ENCODE data around the gene P2RY2. TPM values are rescaled to one million over a fixed set of nuclear protein-coding genes. Genes with fewer than 3 reads are reported as not detected.

P2RY2 gene
- total RNA-seq, 1 experiment from 2014 or later: 1.2 TPM

DNA sequence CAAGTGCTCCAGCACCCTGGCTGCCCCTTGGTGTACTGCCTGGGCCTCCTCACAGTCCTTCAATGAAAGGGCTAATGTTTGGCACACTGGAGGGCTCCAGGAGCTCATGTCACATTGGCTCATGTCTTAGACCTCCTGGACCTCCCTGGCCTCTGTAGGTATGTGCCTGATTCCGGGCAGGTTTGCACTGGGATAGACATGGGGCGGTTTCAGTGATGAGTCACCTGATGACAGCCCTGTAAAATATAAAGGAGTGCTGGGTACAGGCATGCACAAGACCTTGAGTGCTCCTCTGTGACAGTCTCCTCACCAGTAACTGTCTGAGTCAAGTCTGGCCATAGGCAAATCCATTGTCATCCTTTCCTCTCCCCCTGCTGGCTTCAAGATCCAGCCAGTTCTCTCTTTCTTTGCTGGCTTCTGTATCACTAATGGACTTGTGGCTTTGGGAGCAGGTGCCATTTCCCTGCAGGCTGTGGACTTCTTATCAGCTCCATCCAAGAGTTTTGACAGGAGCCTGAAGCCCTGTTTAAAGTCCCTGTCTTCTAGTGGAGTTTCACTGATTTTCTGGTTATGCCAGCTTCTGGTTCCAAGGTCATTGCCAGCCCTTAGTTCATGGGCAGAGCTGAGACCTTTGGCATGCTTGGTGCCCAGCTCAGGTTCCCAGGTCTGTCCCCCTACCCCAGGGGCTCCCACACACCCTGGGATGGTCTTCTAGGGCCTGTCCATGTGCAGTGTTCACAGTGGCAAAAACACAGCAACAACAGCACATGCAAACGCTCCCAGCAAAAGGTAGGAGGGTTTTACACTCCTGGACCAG is 22.7 kb upstream of the P2RY2 start (continued):
- TF ChIP-seq, protein P1, sequence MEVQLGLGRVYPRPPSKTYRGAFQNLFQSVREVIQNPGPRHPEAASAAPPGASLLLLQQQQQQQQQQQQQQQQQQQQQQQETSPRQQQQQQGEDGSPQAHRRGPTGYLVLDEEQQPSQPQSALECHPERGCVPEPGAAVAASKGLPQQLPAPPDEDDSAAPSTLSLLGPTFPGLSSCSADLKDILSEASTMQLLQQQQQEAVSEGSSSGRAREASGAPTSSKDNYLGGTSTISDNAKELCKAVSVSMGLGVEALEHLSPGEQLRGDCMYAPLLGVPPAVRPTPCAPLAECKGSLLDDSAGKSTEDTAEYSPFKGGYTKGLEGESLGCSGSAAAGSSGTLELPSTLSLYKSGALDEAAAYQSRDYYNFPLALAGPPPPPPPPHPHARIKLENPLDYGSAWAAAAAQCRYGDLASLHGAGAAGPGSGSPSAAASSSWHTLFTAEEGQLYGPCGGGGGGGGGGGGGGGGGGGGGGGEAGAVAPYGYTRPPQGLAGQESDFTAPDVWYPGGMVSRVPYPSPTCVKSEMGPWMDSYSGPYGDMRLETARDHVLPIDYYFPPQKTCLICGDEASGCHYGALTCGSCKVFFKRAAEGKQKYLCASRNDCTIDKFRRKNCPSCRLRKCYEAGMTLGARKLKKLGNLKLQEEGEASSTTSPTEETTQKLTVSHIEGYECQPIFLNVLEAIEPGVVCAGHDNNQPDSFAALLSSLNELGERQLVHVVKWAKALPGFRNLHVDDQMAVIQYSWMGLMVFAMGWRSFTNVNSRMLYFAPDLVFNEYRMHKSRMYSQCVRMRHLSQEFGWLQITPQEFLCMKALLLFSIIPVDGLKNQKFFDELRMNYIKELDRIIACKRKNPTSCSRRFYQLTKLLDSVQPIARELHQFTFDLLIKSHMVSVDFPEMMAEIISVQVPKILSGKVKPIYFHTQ (CRISPR knock-in tag; IDR thresholded peaks at IDR 0.05): no peak
- TF ChIP-seq CREM (CRISPR knock-in tag; IDR thresholded peaks at IDR 0.05): no peak
- TF ChIP-seq, protein P2, sequence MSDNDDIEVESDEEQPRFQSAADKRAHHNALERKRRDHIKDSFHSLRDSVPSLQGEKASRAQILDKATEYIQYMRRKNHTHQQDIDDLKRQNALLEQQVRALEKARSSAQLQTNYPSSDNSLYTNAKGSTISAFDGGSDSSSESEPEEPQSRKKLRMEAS (CRISPR knock-in tag; IDR thresholded peaks at IDR 0.05): no peak
- no peak for TF ChIP-seq CBFB (CRISPR knock-in tag; IDR thresholded peaks at IDR 0.05; ENCODE audit: low read depth)

DNA sequence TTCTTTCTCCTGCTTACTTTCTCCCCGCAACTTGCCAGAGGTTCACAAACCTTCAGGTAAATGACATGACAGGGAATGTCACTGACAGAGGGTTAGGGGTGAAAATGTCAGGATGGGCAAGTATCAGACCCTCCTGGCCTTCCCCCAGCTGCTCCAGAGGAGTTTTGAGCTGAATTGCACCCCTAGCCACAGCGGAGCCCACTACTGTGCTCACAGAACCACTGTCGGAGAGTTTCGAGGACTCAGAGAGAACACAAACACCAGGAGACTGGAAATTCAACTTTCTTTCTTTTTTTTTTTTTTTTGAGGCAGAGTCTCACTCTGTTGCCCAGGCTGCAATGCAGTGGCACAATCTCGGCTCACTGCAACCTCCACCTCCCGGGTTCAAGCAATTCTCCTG is 21.5 kb upstream of the P2RY2 start:
- H3K36me3 Mint-ChIP-seq: no peaks in the 10 kb centered on the region
- ChIA-PET CTCF (no interaction called here), POLR2A (no interaction called here)
- H3K27me3 Mint-ChIP-seq (ENCODE audit: low read depth): peaks cover 2% of the 10 kb centered on the region
- DNase-seq (ENCODE audit: low spot score) (peak; percentile 3), ATAC-seq (no peak)
- no peaks in the 10 kb centered on the region for H3K9me3 Mint-ChIP-seq
- H3K4me1 Mint-ChIP-seq: peaks cover 27% of the 10 kb centered on the region
- peak overlapping the region; percentile 33; the same call in 1 of the 2 replicates for H3K27ac Mint-ChIP-seq
- TF ChIP-seq NFYB (CRISPR knock-in tag; conservative IDR thresholded peaks at IDR 0.05; ENCODE audit: low read depth) (no peak), RORB (CRISPR knock-in tag; IDR thresholded peaks at IDR 0.05) (no peak), ZNF416 (CRISPR knock-in tag; IDR thresholded peaks at IDR 0.05) (no peak), FOXP1 (CRISPR knock-in tag; IDR thresholded peaks at IDR 0.05; ENCODE audit: borderline replicate concordance) (no peak), PRRX2 (CRISPR knock-in tag; IDR thresholded peaks at IDR 0.05) (no peak), ZNF138 (CRISPR knock-in tag; conservative IDR thresholded peaks at IDR 0.05) (no peak)
- TF ChIP-seq, protein P3, sequence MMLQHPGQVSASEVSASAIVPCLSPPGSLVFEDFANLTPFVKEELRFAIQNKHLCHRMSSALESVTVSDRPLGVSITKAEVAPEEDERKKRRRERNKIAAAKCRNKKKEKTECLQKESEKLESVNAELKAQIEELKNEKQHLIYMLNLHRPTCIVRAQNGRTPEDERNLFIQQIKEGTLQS (CRISPR knock-in tag; conservative IDR thresholded peaks at IDR 0.05): no peak
- TF ChIP-seq, protein P4, sequence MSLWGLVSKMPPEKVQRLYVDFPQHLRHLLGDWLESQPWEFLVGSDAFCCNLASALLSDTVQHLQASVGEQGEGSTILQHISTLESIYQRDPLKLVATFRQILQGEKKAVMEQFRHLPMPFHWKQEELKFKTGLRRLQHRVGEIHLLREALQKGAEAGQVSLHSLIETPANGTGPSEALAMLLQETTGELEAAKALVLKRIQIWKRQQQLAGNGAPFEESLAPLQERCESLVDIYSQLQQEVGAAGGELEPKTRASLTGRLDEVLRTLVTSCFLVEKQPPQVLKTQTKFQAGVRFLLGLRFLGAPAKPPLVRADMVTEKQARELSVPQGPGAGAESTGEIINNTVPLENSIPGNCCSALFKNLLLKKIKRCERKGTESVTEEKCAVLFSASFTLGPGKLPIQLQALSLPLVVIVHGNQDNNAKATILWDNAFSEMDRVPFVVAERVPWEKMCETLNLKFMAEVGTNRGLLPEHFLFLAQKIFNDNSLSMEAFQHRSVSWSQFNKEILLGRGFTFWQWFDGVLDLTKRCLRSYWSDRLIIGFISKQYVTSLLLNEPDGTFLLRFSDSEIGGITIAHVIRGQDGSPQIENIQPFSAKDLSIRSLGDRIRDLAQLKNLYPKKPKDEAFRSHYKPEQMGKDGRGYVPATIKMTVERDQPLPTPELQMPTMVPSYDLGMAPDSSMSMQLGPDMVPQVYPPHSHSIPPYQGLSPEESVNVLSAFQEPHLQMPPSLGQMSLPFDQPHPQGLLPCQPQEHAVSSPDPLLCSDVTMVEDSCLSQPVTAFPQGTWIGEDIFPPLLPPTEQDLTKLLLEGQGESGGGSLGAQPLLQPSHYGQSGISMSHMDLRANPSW (CRISPR knock-in tag; conservative IDR thresholded peaks at IDR 0.05; ENCODE audit: low read depth): no peak
- H3K4me3 Mint-ChIP-seq: no peak overlapping the region

DNA sequence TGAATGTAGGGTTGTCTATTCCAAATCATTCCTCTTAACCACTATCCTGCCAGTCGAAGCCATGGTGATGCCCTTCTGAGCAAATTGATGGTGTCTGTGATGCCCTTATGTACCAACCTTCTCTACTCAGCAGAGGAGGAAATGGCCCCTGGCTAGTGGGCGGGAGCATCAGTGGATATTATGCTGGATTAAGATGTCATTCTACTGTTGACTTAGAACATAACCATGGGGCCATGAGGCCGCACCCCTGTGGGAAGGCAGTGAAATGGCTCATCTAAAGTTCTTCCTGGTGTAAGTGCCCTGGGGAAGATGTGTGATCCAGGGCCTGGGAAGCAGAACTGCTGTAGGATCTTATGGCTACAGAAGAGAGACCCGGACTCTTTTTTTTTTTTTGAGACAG is 20.7 kb upstream of the P2RY2 start:
- Mint-ChIP-seq H3K27ac (no peak overlapping the region), H3K36me3 (no peaks in the 10 kb centered on the region), H3K27me3 (ENCODE audit: low read depth) (peaks cover 2% of the 10 kb centered on the region), H3K4me3 (no peak overlapping the region), H3K4me1 (peaks cover 27% of the 10 kb centered on the region), H3K9me3 (no peaks in the 10 kb centered on the region)
- ChIA-PET CTCF (no interaction called here), POLR2A (no interaction called here)
- ATAC-seq: no peak
- DNase-seq (ENCODE audit: low spot score): peak; percentile 1
- TF ChIP-seq JUN (CRISPR knock-in tag; IDR thresholded peaks at IDR 0.05) (no peak), ZNF219 (CRISPR knock-in tag; IDR thresholded peaks at IDR 0.05; ENCODE audit: borderline replicate concordance) (no peak), IRF2 (CRISPR knock-in tag; IDR thresholded peaks at IDR 0.05; ENCODE audit: borderline replicate concordance, low read depth) (no peak), FOXK1 (CRISPR knock-in tag; IDR thresholded peaks at IDR 0.05) (no peak), CREM (CRISPR knock-in tag; IDR thresholded peaks at IDR 0.05) (no peak)
- TF ChIP-seq, protein P5, sequence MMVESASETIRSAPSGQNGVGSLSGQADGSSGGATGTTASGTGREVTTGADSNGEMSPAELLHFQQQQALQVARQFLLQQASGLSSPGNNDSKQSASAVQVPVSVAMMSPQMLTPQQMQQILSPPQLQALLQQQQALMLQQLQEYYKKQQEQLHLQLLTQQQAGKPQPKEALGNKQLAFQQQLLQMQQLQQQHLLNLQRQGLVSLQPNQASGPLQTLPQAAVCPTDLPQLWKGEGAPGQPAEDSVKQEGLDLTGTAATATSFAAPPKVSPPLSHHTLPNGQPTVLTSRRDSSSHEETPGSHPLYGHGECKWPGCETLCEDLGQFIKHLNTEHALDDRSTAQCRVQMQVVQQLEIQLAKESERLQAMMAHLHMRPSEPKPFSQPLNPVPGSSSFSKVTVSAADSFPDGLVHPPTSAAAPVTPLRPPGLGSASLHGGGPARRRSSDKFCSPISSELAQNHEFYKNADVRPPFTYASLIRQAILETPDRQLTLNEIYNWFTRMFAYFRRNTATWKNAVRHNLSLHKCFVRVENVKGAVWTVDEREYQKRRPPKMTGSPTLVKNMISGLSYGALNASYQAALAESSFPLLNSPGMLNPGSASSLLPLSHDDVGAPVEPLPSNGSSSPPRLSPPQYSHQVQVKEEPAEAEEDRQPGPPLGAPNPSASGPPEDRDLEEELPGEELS (CRISPR knock-in tag; IDR thresholded peaks at IDR 0.05): no peak
- TF ChIP-seq, protein P3 (CRISPR knock-in tag; conservative IDR thresholded peaks at IDR 0.05): no peak
- TF ChIP-seq, protein P6, sequence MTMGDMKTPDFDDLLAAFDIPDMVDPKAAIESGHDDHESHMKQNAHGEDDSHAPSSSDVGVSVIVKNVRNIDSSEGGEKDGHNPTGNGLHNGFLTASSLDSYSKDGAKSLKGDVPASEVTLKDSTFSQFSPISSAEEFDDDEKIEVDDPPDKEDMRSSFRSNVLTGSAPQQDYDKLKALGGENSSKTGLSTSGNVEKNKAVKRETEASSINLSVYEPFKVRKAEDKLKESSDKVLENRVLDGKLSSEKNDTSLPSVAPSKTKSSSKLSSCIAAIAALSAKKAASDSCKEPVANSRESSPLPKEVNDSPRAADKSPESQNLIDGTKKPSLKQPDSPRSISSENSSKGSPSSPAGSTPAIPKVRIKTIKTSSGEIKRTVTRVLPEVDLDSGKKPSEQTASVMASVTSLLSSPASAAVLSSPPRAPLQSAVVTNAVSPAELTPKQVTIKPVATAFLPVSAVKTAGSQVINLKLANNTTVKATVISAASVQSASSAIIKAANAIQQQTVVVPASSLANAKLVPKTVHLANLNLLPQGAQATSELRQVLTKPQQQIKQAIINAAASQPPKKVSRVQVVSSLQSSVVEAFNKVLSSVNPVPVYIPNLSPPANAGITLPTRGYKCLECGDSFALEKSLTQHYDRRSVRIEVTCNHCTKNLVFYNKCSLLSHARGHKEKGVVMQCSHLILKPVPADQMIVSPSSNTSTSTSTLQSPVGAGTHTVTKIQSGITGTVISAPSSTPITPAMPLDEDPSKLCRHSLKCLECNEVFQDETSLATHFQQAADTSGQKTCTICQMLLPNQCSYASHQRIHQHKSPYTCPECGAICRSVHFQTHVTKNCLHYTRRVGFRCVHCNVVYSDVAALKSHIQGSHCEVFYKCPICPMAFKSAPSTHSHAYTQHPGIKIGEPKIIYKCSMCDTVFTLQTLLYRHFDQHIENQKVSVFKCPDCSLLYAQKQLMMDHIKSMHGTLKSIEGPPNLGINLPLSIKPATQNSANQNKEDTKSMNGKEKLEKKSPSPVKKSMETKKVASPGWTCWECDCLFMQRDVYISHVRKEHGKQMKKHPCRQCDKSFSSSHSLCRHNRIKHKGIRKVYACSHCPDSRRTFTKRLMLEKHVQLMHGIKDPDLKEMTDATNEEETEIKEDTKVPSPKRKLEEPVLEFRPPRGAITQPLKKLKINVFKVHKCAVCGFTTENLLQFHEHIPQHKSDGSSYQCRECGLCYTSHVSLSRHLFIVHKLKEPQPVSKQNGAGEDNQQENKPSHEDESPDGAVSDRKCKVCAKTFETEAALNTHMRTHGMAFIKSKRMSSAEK (CRISPR knock-in tag; IDR thresholded peaks at IDR 0.05; ENCODE audit: borderline replicate concordance): no peak

Measured in WTC11 (cell line).